ENCODE data around the gene PANK4. TPM values are rescaled to one million over a fixed set of nuclear protein-coding genes. Genes with fewer than 3 reads are reported as not detected.

PANK4 gene
- total and polyA plus RNA-seq, 12 donors: 26.1 to 56.4 (median 34.5) TPM

GRCh38 chr1:2563205-2563604 is 36.8 kb upstream of the PANK4 start:
- no peak for ATAC-seq
- Histone ChIP-seq H3K27me3 (peaks cover 0 to 22% (median 0%) of the 10 kb centered on the region in 7 donors), H3K9me3 (no peaks in the 10 kb centered on the region), H3K4me1 (peaks cover 0 to 9% (median 3%) of the 10 kb centered on the region in 9 donors), H3K27ac (no peak overlapping the region), H3K4me3 (no peak overlapping the region), H3K36me3 (peaks cover 0 to 57% (median 4%) of the 10 kb centered on the region in 9 donors)
- DNase-seq: no peak
- intact Hi-C loops (cut with DNase I): no loop called here
- TF ChIP-seq CTCF (IDR thresholded peaks at IDR 0.05): no peak
- 86 to 90% methylated on average over 18 of the region's 18 CpGs for WGBS, 2 donors

GRCh38 chr1:2561898-2562895 is 35.8 kb upstream of the PANK4 start:
- Histone ChIP-seq H3K4me1 (peaks cover 4 to 20% (median 13%) of the 10 kb centered on the region in 9 donors), H3K9me3 (no peaks in the 10 kb centered on the region), H3K27ac (no peak overlapping the region), H3K36me3 (peaks cover 0 to 64% (median 4%) of the 10 kb centered on the region in 9 donors), H3K4me3 (no peak overlapping the region), H3K27me3 (peaks cover 0 to 18% (median 0%) of the 10 kb centered on the region in 7 donors)
- peak in 7 of 9 donors; percentile 17 to 55 (median 31) for TF ChIP-seq CTCF (IDR thresholded peaks at IDR 0.05)
- WGBS, 2 donors: 90% methylated on average over 24 of the region's 24 CpGs
- intact Hi-C loops (cut with DNase I): no loop called here
- DNase-seq: no peak
- peak in 1 of 8 donors; percentile 4 for ATAC-seq

GRCh38 chr1:2561446-2561845 is 35.0 kb upstream of the PANK4 start:
- 90 to 91% methylated on average over 11 of the region's 11 CpGs for WGBS, 2 donors
- Histone ChIP-seq H3K4me1 (peaks cover 6 to 23% (median 14%) of the 10 kb centered on the region in 9 donors), H3K27me3 (peaks cover 0 to 12% (median 0%) of the 10 kb centered on the region in 7 donors), H3K9me3 (no peaks in the 10 kb centered on the region), H3K36me3 (peaks cover 0 to 64% (median 4%) of the 10 kb centered on the region in 9 donors), H3K27ac (no peak overlapping the region), H3K4me3 (no peak overlapping the region)
- intact Hi-C loops (cut with DNase I): no loop called here
- ATAC-seq (no peak), DNase-seq (no peak)
- no peak for TF ChIP-seq CTCF (IDR thresholded peaks at IDR 0.05)

- H3K4me1 ChIP-seq: peaks cover 6 to 29% (median 20%) of the 10 kb centered on the region in 9 donors
Measured at GRCh38 chr1:2560299-2561073, 34.1 kb upstream of the PANK4 start.

More at GRCh38 chr1:2560299-2561073, 34.1 kb upstream of the PANK4 start:
- TF ChIP-seq CTCF (IDR thresholded peaks at IDR 0.05): no peak
- peaks cover 0 to 8% (median 0%) of the 10 kb centered on the region in 7 donors for H3K27me3 ChIP-seq
- no peak overlapping the region for H3K27ac ChIP-seq
- 87 to 88% methylated on average over 15 of the region's 15 CpGs for WGBS, 2 donors
- ATAC-seq: no peak
- H3K9me3 ChIP-seq: no peaks in the 10 kb centered on the region
- H3K4me3 ChIP-seq: no peak overlapping the region
- H3K36me3 ChIP-seq: peaks cover 0 to 64% (median 4%) of the 10 kb centered on the region in 9 donors
- DNase-seq: no peak
- intact Hi-C loops (cut with DNase I): no loop called here

Measured in heart right ventricle (tissue), 16 donors.